H1 (cell line): ENCODE data around the gene SLC15A4. TPM values are rescaled to one million over a fixed set of nuclear protein-coding genes. Genes with fewer than 3 reads are reported as not detected.

Source experiments
- polyA plus RNA-seq, 7 experiments: library from polyadenylated mRNA; depleted of rRNA in 3 of 7; stranded (reverse) in 5 of 7; unstranded in 2 of 7; fragments of >200 nt in 5 of 7; fragments of 200-250 nt in 2 of 7; gene quantifications; 1 replicate in 5 of 7; 2 replicates in 1 of 7; 4 replicates in 1 of 7; pipeline versions ENCODE4 v1.2.1 to v1.2.3, GENCODE V29; 2011 to 2013; ENCODE audit warnings: missing spikeins in 2 of 7, mixed read lengths in 2 of 7
- total RNA-seq: library from RNA; stranded (reverse); fragmentation: NEBNext Ultra II Directional; extraction: Animal tissue kit (Norgen Biotek cat#: 25700); gene quantifications from 2 replicates; pipeline ENCODE4 v1.2.1, GENCODE V29; 2021
- TF ChIP-seq, protein P1 (sequence below): fragments of 300-600 bp; sonication (generic); IDR thresholded peaks from 2 replicates; pipeline ENCODE4 v1.7.1; 2012; ENCODE audit warnings: low read length, moderate library complexity, mild to moderate bottlenecking, inconsistent platforms; ENCODE audit not compliant: insufficient replicate concordance

SLC15A4 gene
- total and polyA plus RNA-seq, 2 of the 8 experiments (the other 6 are each of a cell fraction or from before 2014, with no cell fraction given), result 22.7 to 26.6 TPM

DNA sequence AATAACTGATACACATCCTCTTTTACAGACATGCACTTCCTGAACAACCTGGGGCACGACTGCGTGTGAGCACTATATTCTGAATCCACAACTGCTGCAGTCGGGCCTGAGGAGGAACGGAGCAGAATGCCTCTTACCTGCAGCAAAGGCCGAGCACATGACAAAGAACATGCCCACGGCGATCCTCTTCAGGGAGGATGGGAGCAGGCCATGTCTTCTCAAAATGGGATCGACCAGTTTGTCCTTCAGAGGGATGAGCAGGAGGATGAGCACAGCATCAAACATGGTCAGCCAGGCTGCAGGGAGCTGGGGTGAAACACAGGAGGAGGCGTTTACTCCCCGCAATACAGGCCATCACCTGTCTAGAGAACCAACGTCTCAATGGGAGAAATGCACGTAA is 15.1 kb downstream of the SLC15A4 start (continued):
- TF ChIP-seq, protein P1, sequence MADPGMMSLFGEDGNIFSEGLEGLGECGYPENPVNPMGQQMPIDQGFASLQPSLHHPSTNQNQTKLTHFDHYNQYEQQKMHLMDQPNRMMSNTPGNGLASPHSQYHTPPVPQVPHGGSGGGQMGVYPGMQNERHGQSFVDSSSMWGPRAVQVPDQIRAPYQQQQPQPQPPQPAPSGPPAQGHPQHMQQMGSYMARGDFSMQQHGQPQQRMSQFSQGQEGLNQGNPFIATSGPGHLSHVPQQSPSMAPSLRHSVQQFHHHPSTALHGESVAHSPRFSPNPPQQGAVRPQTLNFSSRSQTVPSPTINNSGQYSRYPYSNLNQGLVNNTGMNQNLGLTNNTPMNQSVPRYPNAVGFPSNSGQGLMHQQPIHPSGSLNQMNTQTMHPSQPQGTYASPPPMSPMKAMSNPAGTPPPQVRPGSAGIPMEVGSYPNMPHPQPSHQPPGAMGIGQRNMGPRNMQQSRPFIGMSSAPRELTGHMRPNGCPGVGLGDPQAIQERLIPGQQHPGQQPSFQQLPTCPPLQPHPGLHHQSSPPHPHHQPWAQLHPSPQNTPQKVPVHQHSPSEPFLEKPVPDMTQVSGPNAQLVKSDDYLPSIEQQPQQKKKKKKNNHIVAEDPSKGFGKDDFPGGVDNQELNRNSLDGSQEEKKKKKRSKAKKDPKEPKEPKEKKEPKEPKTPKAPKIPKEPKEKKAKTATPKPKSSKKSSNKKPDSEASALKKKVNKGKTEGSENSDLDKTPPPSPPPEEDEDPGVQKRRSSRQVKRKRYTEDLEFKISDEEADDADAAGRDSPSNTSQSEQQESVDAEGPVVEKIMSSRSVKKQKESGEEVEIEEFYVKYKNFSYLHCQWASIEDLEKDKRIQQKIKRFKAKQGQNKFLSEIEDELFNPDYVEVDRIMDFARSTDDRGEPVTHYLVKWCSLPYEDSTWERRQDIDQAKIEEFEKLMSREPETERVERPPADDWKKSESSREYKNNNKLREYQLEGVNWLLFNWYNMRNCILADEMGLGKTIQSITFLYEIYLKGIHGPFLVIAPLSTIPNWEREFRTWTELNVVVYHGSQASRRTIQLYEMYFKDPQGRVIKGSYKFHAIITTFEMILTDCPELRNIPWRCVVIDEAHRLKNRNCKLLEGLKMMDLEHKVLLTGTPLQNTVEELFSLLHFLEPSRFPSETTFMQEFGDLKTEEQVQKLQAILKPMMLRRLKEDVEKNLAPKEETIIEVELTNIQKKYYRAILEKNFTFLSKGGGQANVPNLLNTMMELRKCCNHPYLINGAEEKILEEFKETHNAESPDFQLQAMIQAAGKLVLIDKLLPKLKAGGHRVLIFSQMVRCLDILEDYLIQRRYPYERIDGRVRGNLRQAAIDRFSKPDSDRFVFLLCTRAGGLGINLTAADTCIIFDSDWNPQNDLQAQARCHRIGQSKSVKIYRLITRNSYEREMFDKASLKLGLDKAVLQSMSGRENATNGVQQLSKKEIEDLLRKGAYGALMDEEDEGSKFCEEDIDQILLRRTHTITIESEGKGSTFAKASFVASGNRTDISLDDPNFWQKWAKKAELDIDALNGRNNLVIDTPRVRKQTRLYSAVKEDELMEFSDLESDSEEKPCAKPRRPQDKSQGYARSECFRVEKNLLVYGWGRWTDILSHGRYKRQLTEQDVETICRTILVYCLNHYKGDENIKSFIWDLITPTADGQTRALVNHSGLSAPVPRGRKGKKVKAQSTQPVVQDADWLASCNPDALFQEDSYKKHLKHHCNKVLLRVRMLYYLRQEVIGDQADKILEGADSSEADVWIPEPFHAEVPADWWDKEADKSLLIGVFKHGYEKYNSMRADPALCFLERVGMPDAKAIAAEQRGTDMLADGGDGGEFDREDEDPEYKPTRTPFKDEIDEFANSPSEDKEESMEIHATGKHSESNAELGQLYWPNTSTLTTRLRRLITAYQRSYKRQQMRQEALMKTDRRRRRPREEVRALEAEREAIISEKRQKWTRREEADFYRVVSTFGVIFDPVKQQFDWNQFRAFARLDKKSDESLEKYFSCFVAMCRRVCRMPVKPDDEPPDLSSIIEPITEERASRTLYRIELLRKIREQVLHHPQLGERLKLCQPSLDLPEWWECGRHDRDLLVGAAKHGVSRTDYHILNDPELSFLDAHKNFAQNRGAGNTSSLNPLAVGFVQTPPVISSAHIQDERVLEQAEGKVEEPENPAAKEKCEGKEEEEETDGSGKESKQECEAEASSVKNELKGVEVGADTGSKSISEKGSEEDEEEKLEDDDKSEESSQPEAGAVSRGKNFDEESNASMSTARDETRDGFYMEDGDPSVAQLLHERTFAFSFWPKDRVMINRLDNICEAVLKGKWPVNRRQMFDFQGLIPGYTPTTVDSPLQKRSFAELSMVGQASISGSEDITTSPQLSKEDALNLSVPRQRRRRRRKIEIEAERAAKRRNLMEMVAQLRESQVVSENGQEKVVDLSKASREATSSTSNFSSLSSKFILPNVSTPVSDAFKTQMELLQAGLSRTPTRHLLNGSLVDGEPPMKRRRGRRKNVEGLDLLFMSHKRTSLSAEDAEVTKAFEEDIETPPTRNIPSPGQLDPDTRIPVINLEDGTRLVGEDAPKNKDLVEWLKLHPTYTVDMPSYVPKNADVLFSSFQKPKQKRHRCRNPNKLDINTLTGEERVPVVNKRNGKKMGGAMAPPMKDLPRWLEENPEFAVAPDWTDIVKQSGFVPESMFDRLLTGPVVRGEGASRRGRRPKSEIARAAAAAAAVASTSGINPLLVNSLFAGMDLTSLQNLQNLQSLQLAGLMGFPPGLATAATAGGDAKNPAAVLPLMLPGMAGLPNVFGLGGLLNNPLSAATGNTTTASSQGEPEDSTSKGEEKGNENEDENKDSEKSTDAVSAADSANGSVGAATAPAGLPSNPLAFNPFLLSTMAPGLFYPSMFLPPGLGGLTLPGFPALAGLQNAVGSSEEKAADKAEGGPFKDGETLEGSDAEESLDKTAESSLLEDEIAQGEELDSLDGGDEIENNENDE, result no peak
- TF ChIP-seq, all 59 proteins: peak for 0
